ENCODE data around the gene DDHD1. TPM values are rescaled to one million over a fixed set of nuclear protein-coding genes. Genes with fewer than 3 reads are reported as not detected.

Gene DDHD1
- total RNA-seq, 1 experiment from 2014 or later = 10.6 TPM

GRCh38 chr14:53035336-53036210 lies 117.5 kb downstream of the DDHD1 start:
- no peaks in the 10 kb centered on the region for H3K79me2 ChIP-seq (ENCODE audit: low read length)
- H3K27ac ChIP-seq (ENCODE audit: low read length) = no peak overlapping the region
- peaks cover 3% of the 10 kb centered on the region; the same call in 1 of the 2 replicates for H3K36me3 ChIP-seq (ENCODE audit: low read depth, low read length)
- H3K9me3 ChIP-seq (ENCODE audit: low read length) = no peaks in the 10 kb centered on the region
- no peak overlapping the region for H3K4me3 ChIP-seq (ENCODE audit: low read length)
- ATAC-seq (no peak), DNase-seq (no peak)
- no peaks in the 10 kb centered on the region for H3K27me3 ChIP-seq (ENCODE audit: low read length)
- ChIA-PET CTCF (no interaction called here), POLR2A (ENCODE audit: unreplicated experiment) (no interaction called here)
- H3K4me2 ChIP-seq (ENCODE audit: low read length) = no peak overlapping the region
- no TSS peak for BruUV-seq (replicated peaks)
- no peaks in the 10 kb centered on the region for H3F3A ChIP-seq (ENCODE audit: low read length, unreplicated experiment)
- H3K4me1 ChIP-seq (ENCODE audit: insufficient read depth, low read length) = peaks cover 21% of the 10 kb centered on the region
- TF ChIP-seq EZH2 (IDR thresholded peaks at IDR 0.05; ENCODE audit: low read length, unreplicated experiment) = no peak
- no peak for TF ChIP-seq EZH2phosphoT487 (IDR thresholded peaks at IDR 0.05; ENCODE audit: borderline replicate concordance, low read length)
- no peak for TF ChIP-seq CTCF (conservative IDR thresholded peaks at IDR 0.05; ENCODE audit: low read depth, low read length)
- no peak overlapping the region for H2AFZ ChIP-seq (ENCODE audit: low read length)
- H3K9me2 ChIP-seq (replicated peaks; ENCODE audit: low read length) = no peaks in the 10 kb centered on the region
- H3K9ac ChIP-seq (ENCODE audit: low read length) = no peak overlapping the region
- H4K20me1 ChIP-seq (ENCODE audit: low read length) = no peaks in the 10 kb centered on the region
- intact Hi-C loops (cut with micrococcal nuclease) = no loop called here

GRCh38 chr14:53034688-53035230 lies 118.4 kb downstream of the DDHD1 start:
- H3K36me3 ChIP-seq (ENCODE audit: low read depth, low read length) = peaks cover 3% of the 10 kb centered on the region; the same call in 1 of the 2 replicates
- H3K4me1 ChIP-seq (ENCODE audit: insufficient read depth, low read length) = peaks cover 21% of the 10 kb centered on the region
- BruUV-seq (replicated peaks) = no TSS peak
- no peaks in the 10 kb centered on the region for H3K9me2 ChIP-seq (replicated peaks; ENCODE audit: low read length)
- H3K27me3 ChIP-seq (ENCODE audit: low read length) = no peaks in the 10 kb centered on the region
- H4K20me1 ChIP-seq (ENCODE audit: low read length) = no peaks in the 10 kb centered on the region
- no peaks in the 10 kb centered on the region for H3K79me2 ChIP-seq (ENCODE audit: low read length)
- no peak overlapping the region for H3K27ac ChIP-seq (ENCODE audit: low read length)
- no peaks in the 10 kb centered on the region for H3F3A ChIP-seq (ENCODE audit: low read length, unreplicated experiment)
- no peak overlapping the region for H3K4me3 ChIP-seq (ENCODE audit: low read length)
- H3K9me3 ChIP-seq (ENCODE audit: low read length) = no peaks in the 10 kb centered on the region
- H3K4me2 ChIP-seq (ENCODE audit: low read length) = no peak overlapping the region
- ChIA-PET POLR2A (ENCODE audit: unreplicated experiment) (no interaction called here), CTCF (no interaction called here)
- no peak for DNase-seq
- no peak overlapping the region for H2AFZ ChIP-seq (ENCODE audit: low read length)
- no peak overlapping the region for H3K9ac ChIP-seq (ENCODE audit: low read length)
- TF ChIP-seq EZH2phosphoT487 (IDR thresholded peaks at IDR 0.05; ENCODE audit: borderline replicate concordance, low read length) (no peak), EZH2 (IDR thresholded peaks at IDR 0.05; ENCODE audit: low read length, unreplicated experiment) (no peak), CTCF (conservative IDR thresholded peaks at IDR 0.05; ENCODE audit: low read depth, low read length) (no peak)
- ATAC-seq = no peak
- intact Hi-C loops (cut with micrococcal nuclease) = no loop called here

GRCh38 chr14:53034036-53034435 lies 119.1 kb downstream of the DDHD1 start:
- intact Hi-C loops (cut with micrococcal nuclease) = no loop called here
- peaks cover 2% of the 10 kb centered on the region; the same call in 1 of the 2 replicates for H3K36me3 ChIP-seq (ENCODE audit: low read depth, low read length)
- CTCF ChIA-PET = no interaction called here
- H3F3A ChIP-seq (ENCODE audit: low read length, unreplicated experiment) = no peaks in the 10 kb centered on the region
- H4K20me1 ChIP-seq (ENCODE audit: low read length) = no peaks in the 10 kb centered on the region
- H3K9me2 ChIP-seq (replicated peaks; ENCODE audit: low read length) = no peaks in the 10 kb centered on the region
- H3K9ac ChIP-seq (ENCODE audit: low read length) = no peak overlapping the region
- ATAC-seq (no peak), DNase-seq (no peak)
- H3K4me3 ChIP-seq (ENCODE audit: low read length) = no peak overlapping the region
- H3K79me2 ChIP-seq (ENCODE audit: low read length) = no peaks in the 10 kb centered on the region
- no peak overlapping the region for H2AFZ ChIP-seq (ENCODE audit: low read length)
- H3K4me2 ChIP-seq (ENCODE audit: low read length) = no peak overlapping the region
- H3K27me3 ChIP-seq (ENCODE audit: low read length) = no peaks in the 10 kb centered on the region
- POLR2A ChIA-PET (ENCODE audit: unreplicated experiment) = no interaction called here
- no peak overlapping the region for H3K27ac ChIP-seq (ENCODE audit: low read length)
- peaks cover 21% of the 10 kb centered on the region for H3K4me1 ChIP-seq (ENCODE audit: insufficient read depth, low read length)
- BruUV-seq (replicated peaks) = no TSS peak
- TF ChIP-seq EZH2phosphoT487 (IDR thresholded peaks at IDR 0.05; ENCODE audit: borderline replicate concordance, low read length) = no peak
- no peak for TF ChIP-seq CTCF (conservative IDR thresholded peaks at IDR 0.05; ENCODE audit: low read depth, low read length)
- no peak for TF ChIP-seq EZH2 (IDR thresholded peaks at IDR 0.05; ENCODE audit: low read length, unreplicated experiment)
- no peaks in the 10 kb centered on the region for H3K9me3 ChIP-seq (ENCODE audit: low read length)
